OCI-LY3 (cell line): Measurements from ENCODE around the gene FAM13C.
"Not testable (repeated sequence)": the region's sequence is repeated elsewhere in the genome, so short reads cannot be mapped to it uniquely, and the experiment has no call there.

ENCODE experiments used
- H2AFZ ChIP-seq: fragments of 200-600, 300-600 bp; shearing (Covaris generic); 2 replicates; pipeline ENCODE4 v1.6.0; 2014; ENCODE audit warnings: antibody characterized with exemption, low read depth, low read length
- H3K27ac ChIP-seq: fragments of 200-600, 300-600 bp; sonication (generic); 2 replicates; pipeline ENCODE4 v1.5.1; 2014; ENCODE audit warnings: mild to moderate bottlenecking, low read length, moderate library complexity, mixed read lengths
- H3K27me3 ChIP-seq: fragments of 200-600, 300-600 bp; sonication (generic); 2 replicates; pipeline ENCODE4 v1.6.1; 2014; ENCODE audit warnings: low read depth, low read length, mixed read lengths
- H3K36me3 ChIP-seq: fragments of 200-600, 300-600 bp; sonication (generic); replicated peaks from 2 replicates; pipeline ENCODE3; 2014; ENCODE audit warnings: low read depth, low read length, mixed read lengths
- H3K4me1 ChIP-seq: fragments of 300-600, 200-600 bp; sonication (generic); 2 replicates; pipeline ENCODE4 v1.6.1; 2014; ENCODE audit warnings: low read length, mixed read lengths
- H3K4me2 ChIP-seq: fragments of 200-600, 300-600 bp; sonication (generic); 2 replicates; pipeline ENCODE4 v1.6.1; 2014; ENCODE audit warnings: low read length, mixed read lengths
- H3K4me3 ChIP-seq: fragments of 300-600, 200-600 bp; sonication (generic); 2 replicates; pipeline ENCODE4 v1.5.1; 2014; ENCODE audit warnings: antibody characterized with exemption, mild to moderate bottlenecking, low read length, moderate library complexity
- H3K79me2 ChIP-seq: fragments of 300-600, 200-600 bp; shearing (Covaris generic); 2 replicates; pipeline ENCODE4 v1.6.1; 2014; ENCODE audit warnings: mild to moderate bottlenecking, low read length, mixed read lengths
- H3K9ac ChIP-seq: fragments of 300-600, 200-600 bp; shearing (Covaris generic); 2 replicates; pipeline ENCODE4 v1.6.0; 2014; ENCODE audit warnings: mild to moderate bottlenecking, low read length, moderate library complexity
- H3K9me3 ChIP-seq: fragments of 200-600, 300-600 bp; shearing (Covaris generic); 2 replicates; pipeline ENCODE4 v1.6.1; 2014; ENCODE audit warnings: low read length, mixed read lengths; ENCODE audit not compliant: insufficient read depth
- H4K20me1 ChIP-seq: fragments of 200-600, 300-600 bp; sonication (generic); 2 replicates; pipeline ENCODE4 v1.6.1; 2016; ENCODE audit warnings: low read length, mixed read lengths; ENCODE audit not compliant: insufficient read depth
- CTCF ChIP-seq: fragments of 200-600, 300-600 bp; sonication (generic); IDR thresholded peaks from 2 replicates; pipeline ENCODE4 v1.5.1; 2014; ENCODE audit warnings: antibody characterized with exemption, low read length, low read depth
- EZH2phosphoT487 ChIP-seq: fragments of 200-600 bp; shearing (Covaris generic); IDR thresholded peaks from 2 replicates; pipeline ENCODE4 v1.6.1; 2018; ENCODE audit warnings: antibody characterized with exemption, mixed run types, low read depth

Gene FAM13C

GRCh38 chr10:59243611-59244195, 118.6 kb downstream of the FAM13C start:
- TF ChIP-seq EZH2phosphoT487 (no peak), CTCF (no peak)
- Histone ChIP-seq H3K79me2 (no peaks in the 10 kb centered on the region), H3K9ac (no peak overlapping the region), H3K9me3 (no peaks in the 10 kb centered on the region), H3K4me1 (no peaks in the 10 kb centered on the region), H3K27ac (no peak overlapping the region), H3K36me3 (no peaks in the 10 kb centered on the region), H3K4me2 (no peak overlapping the region), H2AFZ (no peak overlapping the region), H3K4me3 (no peak overlapping the region), H3K27me3 (no peaks in the 10 kb centered on the region), H4K20me1 (no peaks in the 10 kb centered on the region)

- Histone ChIP-seq H3K4me3 (no peak overlapping the region), H3K9ac (no peak overlapping the region), H4K20me1 (no peaks in the 10 kb centered on the region), H3K79me2 (no peaks in the 10 kb centered on the region), H2AFZ (no peak overlapping the region), H3K27ac (no peak overlapping the region), H3K27me3 (no peaks in the 10 kb centered on the region), H3K4me2 (no peak overlapping the region), H3K36me3 (no peaks in the 10 kb centered on the region), H3K9me3 (no peaks in the 10 kb centered on the region), H3K4me1 (no peaks in the 10 kb centered on the region)
- TF ChIP-seq EZH2phosphoT487 (no peak), CTCF (no peak)
These were observed 119.4 kb downstream of the FAM13C start for GRCh38 chr10:59242991-59243390.

DNA sequence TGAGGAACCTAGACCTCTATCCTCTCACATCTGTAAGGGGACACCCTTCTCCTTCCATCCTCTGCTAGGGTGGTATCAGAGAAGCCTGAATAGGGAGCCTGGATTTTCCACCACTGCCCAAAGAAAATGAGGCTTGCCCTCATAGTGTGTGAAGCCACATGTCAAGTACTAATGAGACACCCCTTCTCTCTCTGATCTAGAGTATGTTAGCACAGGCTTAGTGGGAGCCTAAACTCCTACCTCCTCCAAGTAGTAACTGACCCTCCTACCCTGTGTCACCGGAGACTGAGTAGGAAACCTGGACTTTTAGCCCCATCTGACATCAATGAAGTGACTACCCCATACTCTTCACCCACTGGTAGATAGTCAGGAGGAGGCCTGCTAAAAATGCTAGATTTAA, 120.3 kb downstream of the FAM13C start:
- no peaks in the 10 kb centered on the region for H3K9me3 ChIP-seq
- no peak overlapping the region for H3K4me3 ChIP-seq
- H3K27me3 ChIP-seq = no peaks in the 10 kb centered on the region
- no peaks in the 10 kb centered on the region for H3K79me2 ChIP-seq
- H3K36me3 ChIP-seq = no peaks in the 10 kb centered on the region
- H3K9ac ChIP-seq = no peak overlapping the region
- no peaks in the 10 kb centered on the region for H4K20me1 ChIP-seq
- no peak overlapping the region for H2AFZ ChIP-seq
- TF ChIP-seq EZH2phosphoT487 = no peak
- TF ChIP-seq CTCF = no peak
- H3K4me2 ChIP-seq = no peak overlapping the region
- no peak overlapping the region for H3K27ac ChIP-seq
- no peaks in the 10 kb centered on the region for H3K4me1 ChIP-seq

- H3K27ac ChIP-seq = no peak overlapping the region
- no peak overlapping the region for H3K4me2 ChIP-seq
- H2AFZ ChIP-seq = no peak overlapping the region
- no peaks in the 10 kb centered on the region for H3K9me3 ChIP-seq
- no peaks in the 10 kb centered on the region for H3K36me3 ChIP-seq
- no peak overlapping the region for H3K4me3 ChIP-seq
- peak; percentile 60 for TF ChIP-seq CTCF
- no peak for TF ChIP-seq EZH2phosphoT487
- H3K9ac ChIP-seq = no peak overlapping the region
- no peaks in the 10 kb centered on the region for H3K4me1 ChIP-seq
- no peaks in the 10 kb centered on the region for H4K20me1 ChIP-seq
- no peaks in the 10 kb centered on the region for H3K79me2 ChIP-seq
- H3K27me3 ChIP-seq = no peaks in the 10 kb centered on the region
These were observed 121.7 kb downstream of the FAM13C start for GRCh38 chr10:59240582-59241183.

DNA sequence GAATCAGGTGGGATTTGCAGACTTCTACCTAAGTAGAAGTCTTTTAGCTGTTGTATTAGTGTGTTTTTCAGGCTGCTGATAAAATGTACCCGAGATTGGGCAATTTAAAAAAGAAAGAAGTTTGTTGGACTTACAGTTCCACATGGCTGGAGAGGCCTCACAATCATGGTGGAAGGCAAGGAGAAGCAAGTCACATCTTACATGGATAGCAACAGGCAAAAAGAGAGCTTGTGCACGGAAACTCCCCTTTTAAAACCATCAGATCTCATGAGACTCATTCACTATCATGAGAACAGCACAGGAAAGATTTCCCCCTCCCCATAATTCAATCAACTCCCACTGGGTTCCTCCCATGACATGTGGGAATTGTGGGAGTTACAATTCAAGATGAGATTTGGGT, 123.2 kb downstream of the FAM13C start:
- H3K9ac ChIP-seq, H4K20me1 ChIP-seq, H3K4me3 ChIP-seq, H3K27ac ChIP-seq, H3K4me1 ChIP-seq, H3K27me3 ChIP-seq, H3K9me3 ChIP-seq, H3K4me2 ChIP-seq, H3K36me3 ChIP-seq, H3K79me2 ChIP-seq, H2AFZ ChIP-seq: not testable (repeated sequence)
